ENCODE data around the gene SEMA3A.

DNA sequence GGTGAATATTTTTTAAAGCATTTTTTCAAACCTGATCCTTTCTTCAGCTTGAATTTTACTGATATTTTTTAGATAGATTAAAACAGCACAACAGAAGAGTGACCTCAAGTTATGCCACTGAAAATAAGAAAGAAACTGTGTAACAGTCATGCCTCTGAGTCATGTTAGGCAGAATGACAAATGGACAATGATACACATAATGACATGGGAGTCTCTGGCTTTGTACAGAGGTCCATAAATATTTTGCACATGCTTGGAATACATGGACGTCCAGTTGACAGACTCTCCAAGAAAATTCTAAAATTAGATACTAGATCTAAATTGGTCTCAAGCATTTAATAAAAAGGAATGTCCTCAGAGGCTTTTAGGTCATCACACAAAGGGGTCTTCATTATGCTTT lies 21.9 kb upstream of the SEMA3A start:
- TF ChIP-seq, protein P1, sequence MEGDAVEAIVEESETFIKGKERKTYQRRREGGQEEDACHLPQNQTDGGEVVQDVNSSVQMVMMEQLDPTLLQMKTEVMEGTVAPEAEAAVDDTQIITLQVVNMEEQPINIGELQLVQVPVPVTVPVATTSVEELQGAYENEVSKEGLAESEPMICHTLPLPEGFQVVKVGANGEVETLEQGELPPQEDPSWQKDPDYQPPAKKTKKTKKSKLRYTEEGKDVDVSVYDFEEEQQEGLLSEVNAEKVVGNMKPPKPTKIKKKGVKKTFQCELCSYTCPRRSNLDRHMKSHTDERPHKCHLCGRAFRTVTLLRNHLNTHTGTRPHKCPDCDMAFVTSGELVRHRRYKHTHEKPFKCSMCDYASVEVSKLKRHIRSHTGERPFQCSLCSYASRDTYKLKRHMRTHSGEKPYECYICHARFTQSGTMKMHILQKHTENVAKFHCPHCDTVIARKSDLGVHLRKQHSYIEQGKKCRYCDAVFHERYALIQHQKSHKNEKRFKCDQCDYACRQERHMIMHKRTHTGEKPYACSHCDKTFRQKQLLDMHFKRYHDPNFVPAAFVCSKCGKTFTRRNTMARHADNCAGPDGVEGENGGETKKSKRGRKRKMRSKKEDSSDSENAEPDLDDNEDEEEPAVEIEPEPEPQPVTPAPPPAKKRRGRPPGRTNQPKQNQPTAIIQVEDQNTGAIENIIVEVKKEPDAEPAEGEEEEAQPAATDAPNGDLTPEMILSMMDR (IDR thresholded peaks at IDR 0.05; ENCODE audit: insufficient read depth, low read length): no peak
- no peak for TF ChIP-seq POLR2AphosphoS5 (IDR thresholded peaks at IDR 0.05; ENCODE audit: low read depth)
- no peak for TF ChIP-seq REST (IDR thresholded peaks at IDR 0.05; ENCODE audit: insufficient replicate concordance, low read depth)
- no peak for TF ChIP-seq GABPA (IDR thresholded peaks at IDR 0.05; ENCODE audit: low read depth)
